Stimulated activated CD8-positive, alpha-beta memory T cell treated with anti-CD3 and anti-CD28 coated beads, Interleukin-12 subunit alpha, Interleukin-12 subunit beta, amount 100 ng/mL, for 24 hours (primary cell): ENCODE data around the gene CAB39.
"Not testable (repeated sequence)": the region's sequence is repeated elsewhere in the genome, so short reads cannot be mapped to it uniquely, and the experiment has no call there.

Experiments
- DNase-seq: peaks from one replicate; pipeline ENCODE4 v3.0.0-alpha.2; 2020; ENCODE audit errors: extremely low read depth

Gene CAB39

GRCh38 chr2:230684270-230685168, 28.1 kb upstream of the CAB39 start:
- DNase-seq: no peak

- no peak for DNase-seq
Measured at GRCh38 chr2:230685178-230685577, 27.5 kb upstream of the CAB39 start.

- DNase-seq: no peak
Measured at GRCh38 chr2:230687498-230687897, 25.1 kb upstream of the CAB39 start.

GRCh38 chr2:230688490-230688889, 24.2 kb upstream of the CAB39 start:
- no peak for DNase-seq

- DNase-seq: no peak
Measured at GRCh38 chr2:230690439-230690838, 22.2 kb upstream of the CAB39 start.

- DNase-seq: no peak
Measured at GRCh38 chr2:230691005-230691647, 21.5 kb upstream of the CAB39 start.

- no peak for DNase-seq
Measured at GRCh38 chr2:230692760-230693159, 19.9 kb upstream of the CAB39 start.

GRCh38 chr2:230693411-230693810, 19.2 kb upstream of the CAB39 start:
- no peak for DNase-seq

GRCh38 chr2:230694241-230694640, 18.4 kb upstream of the CAB39 start:
- DNase-seq: no peak

- no peak for DNase-seq
Measured at GRCh38 chr2:230695551-230695950, 17.1 kb upstream of the CAB39 start.

- no peak for DNase-seq
Measured at GRCh38 chr2:230696670-230697069, 16.0 kb upstream of the CAB39 start.

- no peak for DNase-seq
Measured at GRCh38 chr2:230697676-230698075, 15.0 kb upstream of the CAB39 start.

GRCh38 chr2:230698753-230699152, 13.9 kb upstream of the CAB39 start:
- DNase-seq: not testable (repeated sequence)

GRCh38 chr2:230700447-230700846, 12.2 kb upstream of the CAB39 start:
- DNase-seq: no peak

GRCh38 chr2:230701308-230701707, 11.3 kb upstream of the CAB39 start:
- no peak for DNase-seq

GRCh38 chr2:230702457-230702856, 10.2 kb upstream of the CAB39 start:
- DNase-seq: not testable (repeated sequence)

- DNase-seq: no peak
Measured at GRCh38 chr2:230703514-230703913, 9.1 kb upstream of the CAB39 start.

GRCh38 chr2:230706053-230706521, 6.6 kb upstream of the CAB39 start:
- no peak for DNase-seq

- no peak for DNase-seq
Measured at GRCh38 chr2:230706966-230707365, 5.7 kb upstream of the CAB39 start.

- DNase-seq: no peak
Measured at GRCh38 chr2:230708204-230708603, 4.4 kb upstream of the CAB39 start.

- DNase-seq: no peak
Measured at GRCh38 chr2:230711224-230711623, 1.4 kb upstream of the CAB39 start.

- DNase-seq: no peak
Measured at GRCh38 chr2:230713331-230714135, 891 bp downstream of the CAB39 start.
